Body of pancreas (tissue), 4 donors: ENCODE results near the gene CCSER2.

ENCODE experiments used
- CTCF ChIP-seq, 7 experiments: fragments of 450-650 bp in 4 of 7; fragments of 200-600 bp in 3 of 7; sonication (generic) in 3 of 7; IDR thresholded peaks; one replicate each; pipeline ENCODE4 v1.5.1; 2016 to 2019; ENCODE audit warnings: antibody characterized with exemption in 7 of 7
- POLR2A ChIP-seq, 3 donors: fragments of 450-650 bp; IDR thresholded peaks; one replicate each; pipeline ENCODE4 v1.6.1; 2016; ENCODE audit warnings: antibody characterized with exemption in 3 of 3, mild to moderate bottlenecking in 2 of 3

- TF ChIP-seq CTCF (IDR thresholded peaks at IDR 0.05) (peak in 2 of 7 experiments; percentile 6 to 8), POLR2A (IDR thresholded peaks at IDR 0.05) (no peak)
These were observed 220.5 kb downstream of the CCSER2 start for GRCh38 chr10:84548869-84549268.
